Endothelial cell (in vitro differentiated cells): Measurements from ENCODE around the gene RAB19. TPM values are rescaled to one million over a fixed set of nuclear protein-coding genes. Genes with fewer than 3 reads are reported as not detected.

ENCODE experiments used
- DNase-seq: peaks from one replicate; pipeline ENCODE4 v3.0.0; 2021; ENCODE audit warnings: low spot score
- H3K27ac Mint-ChIP-seq: one replicate; pipeline ENCODE4 v1.8.0; 2021; ENCODE audit warnings: mixed read lengths, inconsistent platforms; ENCODE audit not compliant: unreplicated experiment
- H3K27me3 Mint-ChIP-seq: one replicate; pipeline ENCODE4 v1.8.0; 2021; ENCODE audit warnings: mild to moderate bottlenecking, moderate library complexity, mixed read lengths, inconsistent platforms; ENCODE audit not compliant: unreplicated experiment
- H3K36me3 Mint-ChIP-seq: one replicate; pipeline ENCODE4 v1.8.0; 2021; ENCODE audit warnings: mild to moderate bottlenecking, low read depth, mixed read lengths, inconsistent platforms; ENCODE audit not compliant: unreplicated experiment
- H3K4me1 Mint-ChIP-seq: one replicate; pipeline ENCODE4 v1.8.0; 2021; ENCODE audit warnings: mild to moderate bottlenecking, mixed read lengths, inconsistent platforms; ENCODE audit not compliant: unreplicated experiment
- H3K4me3 Mint-ChIP-seq: one replicate; pipeline ENCODE4 v1.8.0; 2021; ENCODE audit warnings: mild to moderate bottlenecking, mixed read lengths, inconsistent platforms; ENCODE audit not compliant: unreplicated experiment
- H3K9me3 Mint-ChIP-seq: one replicate; pipeline ENCODE4 v1.8.0; 2021; ENCODE audit warnings: mixed read lengths, inconsistent platforms; ENCODE audit not compliant: unreplicated experiment
- CTCF ChIP-seq: fragments of 200-600 bp; sonication (generic); IDR thresholded peaks from one replicate; pipeline ENCODE4 v1.5.0; 2021; ENCODE audit warnings: antibody characterized with exemption; ENCODE audit not compliant: unreplicated experiment
- total RNA-seq: library from RNA; stranded (reverse); fragmentation: NEBNext Ultra II Directional; extraction: Animal tissue kit (Norgen Biotek cat#: 25700); gene quantifications from one replicate; pipeline ENCODE4 v1.2.1, GENCODE V29; 2021; ENCODE audit not compliant: unreplicated experiment

Gene RAB19
- total RNA-seq, 1 donor from 2014 or later, result 5.1 TPM

- H3K27ac Mint-ChIP-seq, result peak overlapping the region; percentile 52
- no peak for DNase-seq
- peaks cover 25% of the 10 kb centered on the region for H3K4me1 Mint-ChIP-seq
- TF ChIP-seq CTCF, result no peak
- H3K4me3 Mint-ChIP-seq, result peak overlapping the region; percentile 56
- peaks cover 7% of the 10 kb centered on the region for H3K27me3 Mint-ChIP-seq
- H3K36me3 Mint-ChIP-seq, result peaks cover 4% of the 10 kb centered on the region
- H3K9me3 Mint-ChIP-seq, result no peaks in the 10 kb centered on the region
These were observed 72.9 kb downstream of the RAB19 start for GRCh38 chr7:140476698-140477261.

Other genes starting within 250 kb of the RAB19 start
- gene KDM7A, start 227.1 kb upstream of the RAB19 start, total RNA-seq, result 14.8 TPM
- gene SLC37A3, start 5.5 kb upstream of the RAB19 start, total RNA-seq, result 76.7 TPM
- 79.9 TPM for gene MKRN1, start 75.4 kb downstream of the RAB19 start, total RNA-seq
- 41.0 TPM for gene DENND2A, start 236.8 kb downstream of the RAB19 start, total RNA-seq